GM21367 (cell line): ENCODE results near the gene PICALM.

ENCODE experiments used
- ATAC-seq: cut with Tn5 transposase; IDR thresholded peaks from one replicate; pipeline ENCODE4 v1.9.1; 2021; ENCODE audit not compliant: unreplicated experiment

The PICALM gene

GRCh38 chr11:86079421-86079820, 10.5 kb upstream of the PICALM start:
- no peak for ATAC-seq

- no peak for ATAC-seq
These were observed 5.1 kb upstream of the PICALM start for GRCh38 chr11:86073948-86074347.

GRCh38 chr11:86072211-86072610, 3.3 kb upstream of the PICALM start:
- ATAC-seq, result no peak

GRCh38 chr11:86070142-86071056, 1.5 kb upstream of the PICALM start:
- no peak for ATAC-seq

GRCh38 chr11:86069408-86070101, 671 bp upstream of the PICALM start:
- ATAC-seq, result no peak

- ATAC-seq, result peak; percentile 4
These were observed 579 bp downstream of the PICALM start for GRCh38 chr11:86068138-86068871.

GRCh38 chr11:86067851-86068137, 1.1 kb downstream of the PICALM start:
- no peak for ATAC-seq

GRCh38 chr11:86067009-86067850, 1.7 kb downstream of the PICALM start:
- ATAC-seq, result no peak

GRCh38 chr11:86066657-86067008, 2.3 kb downstream of the PICALM start:
- no peak for ATAC-seq

- ATAC-seq, result no peak
These were observed 2.9 kb downstream of the PICALM start for GRCh38 chr11:86066033-86066432.

GRCh38 chr11:86064220-86064803, 4.6 kb downstream of the PICALM start:
- no peak for ATAC-seq

GRCh38 chr11:86063536-86063935, 5.3 kb downstream of the PICALM start:
- no peak for ATAC-seq

- no peak for ATAC-seq
These were observed 6.2 kb downstream of the PICALM start for GRCh38 chr11:86062719-86063118.

GRCh38 chr11:86061483-86062205, 7.2 kb downstream of the PICALM start:
- ATAC-seq, result no peak

GRCh38 chr11:86060544-86060943, 8.3 kb downstream of the PICALM start:
- ATAC-seq, result no peak

- ATAC-seq, result no peak
These were observed 10.5 kb downstream of the PICALM start for GRCh38 chr11:86058360-86058759.

- no peak for ATAC-seq
These were observed 12.5 kb downstream of the PICALM start for GRCh38 chr11:86056351-86056854.

- ATAC-seq, result no peak
These were observed 15.9 kb downstream of the PICALM start for GRCh38 chr11:86052693-86053641.
